Activated CD8-positive, alpha-beta T cell treated with anti-CD3 and anti-CD28 coated beads for 36 hours (primary cell): ENCODE data around the gene FBXO28. TPM values are rescaled to one million over a fixed set of nuclear protein-coding genes. Genes with fewer than 3 reads are reported as not detected.
"Not testable (repeated sequence)": the region's sequence is repeated elsewhere in the genome, so short reads cannot be mapped to it uniquely, and the experiment has no call there.

Source experiments
- ATAC-seq: fragments of 200-7000 bp; cut with Tn5 transposase; one replicate; pipeline ENCODE4 v1.10.0; 2021; ENCODE audit warnings: mild to moderate bottlenecking, moderate library complexity
- CTCF ChIA-PET: fragments of 350-600 bp; sonication (Branson Sonifier 250); formaldehyde crosslinking; loops from one replicate; lab custom pipeline; 2021; ENCODE audit warnings: antibody characterized with exemption; lab: Charles Lee
- POLR2A ChIA-PET: fragments of 350-600 bp; sonication (Branson Sonifier 250); formaldehyde crosslinking; loops from one replicate; lab custom pipeline; 2021; ENCODE audit warnings: antibody characterized with exemption; lab: Charles Lee
- DNase-seq: peaks from one replicate; pipeline ENCODE4 v3.0.0-alpha.2; 2020
- H3K27ac Mint-ChIP-seq: one replicate; pipeline ENCODE4 v1.8.0; 2021; ENCODE audit warnings: mild to moderate bottlenecking, mixed read lengths
- H3K27me3 Mint-ChIP-seq: one replicate; pipeline ENCODE4 v1.8.0; 2021; ENCODE audit warnings: mixed read lengths
- H3K36me3 Mint-ChIP-seq: one replicate; pipeline ENCODE4 v1.8.0; 2021; ENCODE audit warnings: low read depth, mixed read lengths
- H3K4me1 Mint-ChIP-seq: one replicate; pipeline ENCODE4 v1.8.0; 2021; ENCODE audit warnings: low read depth, mixed read lengths
- H3K4me3 Mint-ChIP-seq: one replicate; pipeline ENCODE4 v1.8.0; 2021; ENCODE audit warnings: mild to moderate bottlenecking, moderate library complexity, mixed read lengths
- H3K9me3 Mint-ChIP-seq: one replicate; pipeline ENCODE4 v1.8.0; 2021; ENCODE audit warnings: mixed read lengths
- intact Hi-C: fragments of 100-400 bp; cut with micrococcal nuclease; formaldehyde crosslinking; loops from one replicate; pipeline ENCODE4 v1.10.0; 2022
- total RNA-seq, 2 experiments: library from RNA; stranded (reverse); gene quantifications; one replicate each; pipeline ENCODE4 v1.2.3, GENCODE V29; 2021
- TF ChIP-seq, protein P1 (sequence below): fragments of 200-600 bp; IDR thresholded peaks from one replicate; pipeline ENCODE4 v1.8.0; 2022; ENCODE audit warnings: antibody characterized with exemption, mild to moderate bottlenecking

The FBXO28 gene
- total RNA-seq, 2 experiments from 2014 or later = 21.5 to 21.7 TPM

DNA sequence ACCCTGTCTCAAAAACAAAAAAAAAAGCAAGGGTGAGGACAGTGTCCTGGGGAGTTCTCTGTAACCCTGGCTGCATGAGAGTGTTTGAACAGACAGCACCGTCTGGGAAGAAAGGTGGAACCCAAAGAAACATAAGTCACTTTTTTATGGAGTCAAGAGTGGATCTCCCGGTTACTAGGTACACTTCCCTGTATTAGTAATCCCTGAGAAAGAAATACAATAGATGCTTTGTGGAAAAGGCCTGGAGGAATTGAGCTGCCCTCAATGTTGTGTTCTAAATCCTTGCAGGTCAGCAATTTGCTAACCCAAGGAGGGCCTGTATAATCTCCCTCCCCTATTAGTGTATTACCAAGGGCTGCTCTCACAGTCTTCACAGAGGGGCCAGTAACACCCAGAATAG, 85.8 kb downstream of the FBXO28 start:
- DNase-seq (no peak), ATAC-seq (no peak)
- no peak overlapping the region for H3K4me3 Mint-ChIP-seq
- intact Hi-C loops = no loop called here
- TF ChIP-seq, protein P1, sequence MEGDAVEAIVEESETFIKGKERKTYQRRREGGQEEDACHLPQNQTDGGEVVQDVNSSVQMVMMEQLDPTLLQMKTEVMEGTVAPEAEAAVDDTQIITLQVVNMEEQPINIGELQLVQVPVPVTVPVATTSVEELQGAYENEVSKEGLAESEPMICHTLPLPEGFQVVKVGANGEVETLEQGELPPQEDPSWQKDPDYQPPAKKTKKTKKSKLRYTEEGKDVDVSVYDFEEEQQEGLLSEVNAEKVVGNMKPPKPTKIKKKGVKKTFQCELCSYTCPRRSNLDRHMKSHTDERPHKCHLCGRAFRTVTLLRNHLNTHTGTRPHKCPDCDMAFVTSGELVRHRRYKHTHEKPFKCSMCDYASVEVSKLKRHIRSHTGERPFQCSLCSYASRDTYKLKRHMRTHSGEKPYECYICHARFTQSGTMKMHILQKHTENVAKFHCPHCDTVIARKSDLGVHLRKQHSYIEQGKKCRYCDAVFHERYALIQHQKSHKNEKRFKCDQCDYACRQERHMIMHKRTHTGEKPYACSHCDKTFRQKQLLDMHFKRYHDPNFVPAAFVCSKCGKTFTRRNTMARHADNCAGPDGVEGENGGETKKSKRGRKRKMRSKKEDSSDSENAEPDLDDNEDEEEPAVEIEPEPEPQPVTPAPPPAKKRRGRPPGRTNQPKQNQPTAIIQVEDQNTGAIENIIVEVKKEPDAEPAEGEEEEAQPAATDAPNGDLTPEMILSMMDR = no peak
- H3K4me1 Mint-ChIP-seq = peaks cover 6% of the 10 kb centered on the region
- POLR2A ChIA-PET = no interaction called here
- CTCF ChIA-PET = no interaction called here
- H3K27me3 Mint-ChIP-seq = no peaks in the 10 kb centered on the region
- H3K36me3 Mint-ChIP-seq = peaks cover 3% of the 10 kb centered on the region
- no peak overlapping the region for H3K27ac Mint-ChIP-seq
- H3K9me3 Mint-ChIP-seq = no peaks in the 10 kb centered on the region

- CTCF ChIA-PET = interaction anchor here (1.2 kb wide), 1 partner anchor 9 kb away, joined by 3 read pairs; no protein-coding TSS in a partner anchor
- no peak for ATAC-seq
- Mint-ChIP-seq H3K4me3 (no peak overlapping the region), H3K4me1 (peaks cover 11% of the 10 kb centered on the region), H3K27me3 (no peaks in the 10 kb centered on the region), H3K36me3 (no peaks in the 10 kb centered on the region), H3K9me3 (no peaks in the 10 kb centered on the region), H3K27ac (no peak overlapping the region)
- intact Hi-C loops = no loop called here
- POLR2A ChIA-PET = interaction anchor here (1.1 kb wide), 1 partner anchor 9 kb away, joined by 3 read pairs; no protein-coding TSS in a partner anchor
- no peak for DNase-seq
- TF ChIP-seq, protein P1 = no peak
Observed at GRCh38 chr1:224201383-224201782, 87.5 kb downstream of the FBXO28 start.

GRCh38 chr1:224201853-224202252, 87.9 kb downstream of the FBXO28 start:
- ATAC-seq = no peak
- TF ChIP-seq, protein P1 = no peak
- Mint-ChIP-seq H3K27ac (no peak overlapping the region), H3K9me3 (no peaks in the 10 kb centered on the region), H3K27me3 (no peaks in the 10 kb centered on the region), H3K36me3 (no peaks in the 10 kb centered on the region), H3K4me1 (peaks cover 11% of the 10 kb centered on the region), H3K4me3 (no peak overlapping the region)
- ChIA-PET POLR2A (interaction anchor here (1.1 kb wide), 1 partner anchor 9 kb away, joined by 3 read pairs; no protein-coding TSS in a partner anchor), CTCF (interaction anchor here (1.2 kb wide), 1 partner anchor 9 kb away, joined by 3 read pairs; no protein-coding TSS in a partner anchor)
- DNase-seq = no peak
- intact Hi-C loops = no loop called here

GRCh38 chr1:224203243-224204016, 89.5 kb downstream of the FBXO28 start:
- Mint-ChIP-seq H3K4me1 (peaks cover 11% of the 10 kb centered on the region), H3K27me3 (no peaks in the 10 kb centered on the region), H3K4me3 (no peak overlapping the region), H3K9me3 (no peaks in the 10 kb centered on the region), H3K36me3 (no peaks in the 10 kb centered on the region), H3K27ac (no peak overlapping the region)
- no peak for DNase-seq
- ChIA-PET CTCF (interaction anchor here (1.4 kb wide), 1 partner anchor 11 kb away, joined by 5 read pairs; no protein-coding TSS in a partner anchor), POLR2A (interaction anchor here (1.0 kb wide), 1 partner anchor 10 kb away, joined by 3 read pairs; no protein-coding TSS in a partner anchor)
- intact Hi-C loops = loop anchor here (1.0 kb wide), 1 partner anchor 11 kb away; no protein-coding TSS in a partner anchor
- TF ChIP-seq, protein P1 = no peak
- no peak for ATAC-seq

DNA sequence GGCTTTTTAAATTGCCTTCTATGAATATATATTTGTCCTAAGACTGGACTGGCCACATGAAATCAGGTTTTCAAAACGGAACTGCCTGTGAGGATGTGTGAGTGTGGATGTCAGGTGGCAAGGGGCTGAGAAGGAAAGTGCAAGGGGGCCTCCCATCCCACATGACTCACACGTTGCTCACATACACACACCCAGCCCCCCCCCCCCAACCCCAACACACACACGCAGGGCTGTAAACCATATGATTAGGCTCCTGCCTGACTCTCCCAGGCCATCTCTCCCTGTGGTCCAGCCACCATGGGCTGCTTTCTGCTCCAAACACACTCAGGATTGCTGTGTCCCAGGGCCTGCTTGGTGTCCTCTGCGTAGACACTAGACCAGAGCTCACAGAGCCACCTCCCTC, 91.5 kb downstream of the FBXO28 start:
- Mint-ChIP-seq H3K4me3 (peak overlapping the region; percentile 30), H3K27me3 (no peaks in the 10 kb centered on the region), H3K27ac (peak overlapping the region; percentile 84), H3K4me1 (peaks cover 11% of the 10 kb centered on the region), H3K36me3 (no peaks in the 10 kb centered on the region), H3K9me3 (no peaks in the 10 kb centered on the region)
- ATAC-seq = peak; percentile 91
- POLR2A ChIA-PET = interaction anchor here (0.6 to 1.5 kb wide), 4 partner anchors 12 to 254 kb away, joined by 3 to 6 read pairs (median 4); partner anchors contain the start of gene DEGS1
- TF ChIP-seq, protein P1 = no peak
- intact Hi-C loops = no loop called here
- peak; percentile 73 for DNase-seq
- CTCF ChIA-PET = interaction anchor here (1.2 to 1.6 kb wide), 2 partner anchors 36 to 87 kb away, joined by 3 to 6 read pairs; no protein-coding TSS in a partner anchor

DNA sequence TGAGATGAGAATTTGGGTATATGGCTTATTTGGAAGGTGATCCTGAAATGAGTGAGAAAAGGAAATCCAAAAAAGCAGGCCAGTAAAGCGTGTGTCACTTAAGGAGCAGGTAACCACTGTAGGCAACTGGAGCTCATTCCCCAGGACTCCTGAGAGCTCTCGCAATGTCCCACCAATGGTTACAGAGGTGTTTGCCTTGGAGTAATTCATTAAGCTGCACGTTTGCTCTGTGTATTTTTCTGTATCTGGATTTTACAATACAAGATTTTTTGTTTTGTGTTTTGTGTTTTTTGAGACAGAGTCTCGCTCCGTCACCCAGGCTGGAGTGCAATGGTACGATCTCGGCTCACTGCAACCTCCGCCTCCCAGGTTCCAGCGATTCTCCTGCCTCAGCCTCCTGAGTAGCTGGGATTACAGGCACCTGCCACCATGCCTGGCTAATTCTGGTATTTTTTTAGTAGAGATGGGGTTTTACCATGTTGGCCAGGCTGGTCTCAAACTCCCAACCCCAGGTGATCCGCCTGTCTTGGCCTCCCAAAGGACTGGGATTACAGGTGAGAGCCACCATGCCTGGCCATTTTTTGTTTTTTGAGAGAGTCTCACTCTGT, 92.1 kb downstream of the FBXO28 start:
- intact Hi-C loops, H3K36me3 Mint-ChIP-seq, H3K4me3 Mint-ChIP-seq, ATAC-seq, DNase-seq, H3K27me3 Mint-ChIP-seq, H3K9me3 Mint-ChIP-seq: not testable (repeated sequence)
- ChIA-PET CTCF (interaction anchor here (1.2 to 1.6 kb wide), 2 partner anchors 37 to 87 kb away, joined by 3 to 6 read pairs; no protein-coding TSS in a partner anchor), POLR2A (interaction anchor here (0.8 to 1.5 kb wide), 2 partner anchors 13 to 23 kb away, joined by 4 to 6 read pairs; partner anchors contain the start of gene DEGS1)
- Mint-ChIP-seq H3K4me1 (peaks cover 11% of the 10 kb centered on the region), H3K27ac (peak overlapping the region; percentile 84)
